Fibroblast of lung (primary cell): ENCODE measurements around the gene INPP1.

Experiments
- CTCF ChIP-seq, 2 donors: IDR thresholded peaks in 1 of 2; conservative IDR thresholded peaks in 1 of 2; 1 replicate in 1 of 2; 2 replicates in 1 of 2; pipeline ENCODE4 v1.5.1; 2011 to 2012; ENCODE audit warnings: low read length in 2 of 2, control low read depth in 1 of 2, inconsistent platforms in 1 of 2, low read depth in 1 of 2, mild to moderate bottlenecking in 1 of 2
- EZH2 ChIP-seq: IDR thresholded peaks from 2 replicates; pipeline ENCODE4 v1.5.1; 2012; ENCODE audit warnings: low read length, control low read depth, mild to moderate bottlenecking; ENCODE audit errors: missing control alignments

- TF ChIP-seq CTCF (conservative IDR thresholded peaks at IDR 0.05 in 1 of 2, IDR thresholded peaks at IDR 0.05 in 1 of 2; ENCODE audit: low read depth in 1 of 2, low read length in 2 of 2) (no peak), EZH2 (no peak)
Measured at GRCh38 chr2:190405070-190405469, 61.7 kb downstream of the INPP1 start.
